Thyroid gland (tissue), 4 donors: ENCODE results near the gene ENOX1.

Experiments used
- POLR2A ChIP-seq, 2 donors: fragments of 450-650 bp; IDR thresholded peaks; one replicate each; pipeline ENCODE4 v1.6.1; 2017; ENCODE audit warnings: antibody characterized with exemption in 2 of 2, mild to moderate bottlenecking in 2 of 2, moderate library complexity in 1 of 2
- TF ChIP-seq, protein P1 (sequence below), 6 experiments: fragments of 200-600 bp in 3 of 6; fragments of 450-650 bp in 3 of 6; sonication (generic) in 3 of 6; IDR thresholded peaks; one replicate each; pipeline ENCODE4 v1.5.1; 2016 to 2019; ENCODE audit warnings: antibody characterized with exemption in 6 of 6, mild to moderate bottlenecking in 2 of 6, inconsistent platforms in 1 of 6, moderate library complexity in 1 of 6

DNA sequence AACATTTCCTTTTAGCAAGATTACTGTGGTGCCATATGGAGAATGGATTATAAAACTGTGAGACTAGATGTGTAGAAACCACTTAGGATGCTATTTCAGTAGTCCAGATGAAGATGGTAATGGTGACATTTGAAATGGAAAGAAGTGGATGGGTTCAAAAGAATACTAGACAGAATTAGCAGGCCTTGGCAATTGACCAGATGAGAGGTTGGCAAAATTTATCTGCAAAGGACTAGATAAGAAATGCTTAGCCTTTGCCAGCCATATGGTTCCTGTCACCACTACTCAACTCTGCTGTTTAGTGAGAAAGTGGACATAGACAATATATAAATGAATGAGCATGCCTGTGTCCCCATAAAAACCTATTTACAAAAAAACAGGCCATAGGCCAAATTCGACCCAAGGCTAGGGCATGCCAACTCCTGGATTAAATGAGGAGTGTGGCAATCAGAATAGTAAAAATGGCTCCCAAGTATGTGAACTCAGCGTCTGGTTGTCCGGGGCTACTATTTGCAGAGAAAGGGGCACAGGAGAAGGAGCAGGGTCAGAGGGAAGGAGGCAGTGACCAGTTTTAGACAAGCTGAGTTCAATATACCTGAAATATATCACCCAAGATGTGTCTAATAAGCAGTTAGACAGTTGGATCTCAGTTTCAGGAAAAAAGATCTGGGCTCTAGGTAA lies 98.4 kb downstream of the ENOX1 start:
- TF ChIP-seq, protein P1, sequence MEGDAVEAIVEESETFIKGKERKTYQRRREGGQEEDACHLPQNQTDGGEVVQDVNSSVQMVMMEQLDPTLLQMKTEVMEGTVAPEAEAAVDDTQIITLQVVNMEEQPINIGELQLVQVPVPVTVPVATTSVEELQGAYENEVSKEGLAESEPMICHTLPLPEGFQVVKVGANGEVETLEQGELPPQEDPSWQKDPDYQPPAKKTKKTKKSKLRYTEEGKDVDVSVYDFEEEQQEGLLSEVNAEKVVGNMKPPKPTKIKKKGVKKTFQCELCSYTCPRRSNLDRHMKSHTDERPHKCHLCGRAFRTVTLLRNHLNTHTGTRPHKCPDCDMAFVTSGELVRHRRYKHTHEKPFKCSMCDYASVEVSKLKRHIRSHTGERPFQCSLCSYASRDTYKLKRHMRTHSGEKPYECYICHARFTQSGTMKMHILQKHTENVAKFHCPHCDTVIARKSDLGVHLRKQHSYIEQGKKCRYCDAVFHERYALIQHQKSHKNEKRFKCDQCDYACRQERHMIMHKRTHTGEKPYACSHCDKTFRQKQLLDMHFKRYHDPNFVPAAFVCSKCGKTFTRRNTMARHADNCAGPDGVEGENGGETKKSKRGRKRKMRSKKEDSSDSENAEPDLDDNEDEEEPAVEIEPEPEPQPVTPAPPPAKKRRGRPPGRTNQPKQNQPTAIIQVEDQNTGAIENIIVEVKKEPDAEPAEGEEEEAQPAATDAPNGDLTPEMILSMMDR (IDR thresholded peaks at IDR 0.05): no peak
- TF ChIP-seq POLR2A (IDR thresholded peaks at IDR 0.05): no peak
